ENCODE results near the gene MAP3K8. TPM values are rescaled to one million over a fixed set of nuclear protein-coding genes. Genes with fewer than 3 reads are reported as not detected.
A peak's percentile ranks its signal among the peaks of the same experiment; 100 is the strongest.

MAP3K8 gene
- total and polyA plus RNA-seq, 10 of the 15 experiments (the other 5 are each of a cell fraction or from before 2014, with no cell fraction given): 25.5 to 115 (median 40.2) TPM

DNA sequence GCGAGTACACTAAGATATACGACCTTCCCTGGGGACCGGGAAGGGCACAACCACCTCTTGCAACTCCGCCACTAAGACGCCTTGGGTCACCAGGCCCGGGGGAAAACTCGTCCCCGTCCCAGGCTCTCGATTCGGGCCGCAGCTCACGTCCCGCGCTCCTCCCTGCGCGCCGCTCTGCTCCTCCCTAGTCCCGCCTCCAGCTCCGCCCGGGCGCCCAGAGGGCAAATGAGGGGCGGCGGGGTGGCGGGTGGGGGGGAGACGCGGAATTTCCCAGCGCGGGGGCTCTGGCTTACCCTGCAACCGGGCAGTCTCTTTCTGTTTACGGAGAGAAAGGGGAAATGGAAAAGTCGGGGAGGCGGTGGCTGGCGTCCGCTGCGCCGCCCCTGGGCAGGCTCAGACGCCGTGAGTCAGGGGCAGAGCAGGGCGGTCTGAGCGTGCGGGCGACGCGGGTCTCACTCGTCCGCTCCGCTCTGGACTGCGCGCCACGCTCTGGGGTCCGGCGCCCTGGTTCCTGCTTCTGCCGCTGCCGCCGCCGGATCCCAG, at the start of gene MAP3K8 (continued):
- TF ChIP-seq, protein P1, sequence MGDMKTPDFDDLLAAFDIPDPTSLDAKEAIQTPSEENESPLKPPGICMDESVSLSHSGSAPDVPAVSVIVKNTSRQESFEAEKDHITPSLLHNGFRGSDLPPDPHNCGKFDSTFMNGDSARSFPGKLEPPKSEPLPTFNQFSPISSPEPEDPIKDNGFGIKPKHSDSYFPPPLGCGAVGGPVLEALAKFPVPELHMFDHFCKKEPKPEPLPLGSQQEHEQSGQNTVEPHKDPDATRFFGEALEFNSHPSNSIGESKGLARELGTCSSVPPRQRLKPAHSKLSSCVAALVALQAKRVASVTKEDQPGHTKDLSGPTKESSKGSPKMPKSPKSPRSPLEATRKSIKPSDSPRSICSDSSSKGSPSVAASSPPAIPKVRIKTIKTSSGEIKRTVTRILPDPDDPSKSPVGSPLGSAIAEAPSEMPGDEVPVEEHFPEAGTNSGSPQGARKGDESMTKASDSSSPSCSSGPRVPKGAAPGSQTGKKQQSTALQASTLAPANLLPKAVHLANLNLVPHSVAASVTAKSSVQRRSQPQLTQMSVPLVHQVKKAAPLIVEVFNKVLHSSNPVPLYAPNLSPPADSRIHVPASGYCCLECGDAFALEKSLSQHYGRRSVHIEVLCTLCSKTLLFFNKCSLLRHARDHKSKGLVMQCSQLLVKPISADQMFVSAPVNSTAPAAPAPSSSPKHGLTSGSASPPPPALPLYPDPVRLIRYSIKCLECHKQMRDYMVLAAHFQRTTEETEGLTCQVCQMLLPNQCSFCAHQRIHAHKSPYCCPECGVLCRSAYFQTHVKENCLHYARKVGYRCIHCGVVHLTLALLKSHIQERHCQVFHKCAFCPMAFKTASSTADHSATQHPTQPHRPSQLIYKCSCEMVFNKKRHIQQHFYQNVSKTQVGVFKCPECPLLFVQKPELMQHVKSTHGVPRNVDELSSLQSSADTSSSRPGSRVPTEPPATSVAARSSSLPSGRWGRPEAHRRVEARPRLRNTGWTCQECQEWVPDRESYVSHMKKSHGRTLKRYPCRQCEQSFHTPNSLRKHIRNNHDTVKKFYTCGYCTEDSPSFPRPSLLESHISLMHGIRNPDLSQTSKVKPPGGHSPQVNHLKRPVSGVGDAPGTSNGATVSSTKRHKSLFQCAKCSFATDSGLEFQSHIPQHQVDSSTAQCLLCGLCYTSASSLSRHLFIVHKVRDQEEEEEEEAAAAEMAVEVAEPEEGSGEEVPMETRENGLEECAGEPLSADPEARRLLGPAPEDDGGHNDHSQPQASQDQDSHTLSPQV (IDR thresholded peaks at IDR 0.05): no peak
- TF ChIP-seq YY1 (IDR thresholded peaks at IDR 0.05; ENCODE audit: low read depth, low read length) (peak; percentile 16), MEF2B (IDR thresholded peaks at IDR 0.05; ENCODE audit: partially characterized antibody, poor library complexity, severe bottlenecking) (peak; percentile 93), EZH2 (IDR thresholded peaks at IDR 0.05; ENCODE audit: borderline replicate concordance, control insufficient read depth, low read depth, low read length) (no peak), TCF7 (IDR thresholded peaks at IDR 0.05; ENCODE audit: borderline replicate concordance) (no peak), SRF (IDR thresholded peaks at IDR 0.05; ENCODE audit: low read depth in 2 of 2, low read length in 2 of 2) (no peak), HDGF (IDR thresholded peaks at IDR 0.05) (peak; percentile 89), NFXL1 (IDR thresholded peaks at IDR 0.05; ENCODE audit: borderline replicate concordance) (peak; percentile 99), ZNF207 (IDR thresholded peaks at IDR 0.05; ENCODE audit: borderline replicate concordance) (peak; percentile 85; the same call in 1 of the 2 replicates), MYC (IDR thresholded peaks at IDR 0.05; ENCODE audit: insufficient read depth, insufficient read length, insufficient replicate concordance, low read length, severe bottlenecking) (no peak), CHD4 (IDR thresholded peaks at IDR 0.05) (no peak), POLR2A (IDR thresholded peaks at IDR 0.05; ENCODE audit: low read depth, low read length) (peak; percentile 82), MXI1 (IDR thresholded peaks at IDR 0.05; ENCODE audit: low read depth, low read length) (peak; percentile 41; the same call in 1 of the 2 replicates), SIX5 (IDR thresholded peaks at IDR 0.05; ENCODE audit: low read depth, low read length, severe bottlenecking) (no peak), RAD21 (IDR thresholded peaks at IDR 0.05; ENCODE audit: insufficient read depth, low read depth, low read length) (0 out of 2 replicates have a peak, but pooled peaks have one; percentile 11), LARP7 (IDR thresholded peaks at IDR 0.05) (no peak; the same call in 1 of the 2 replicates)
- TF ChIP-seq, protein P2, sequence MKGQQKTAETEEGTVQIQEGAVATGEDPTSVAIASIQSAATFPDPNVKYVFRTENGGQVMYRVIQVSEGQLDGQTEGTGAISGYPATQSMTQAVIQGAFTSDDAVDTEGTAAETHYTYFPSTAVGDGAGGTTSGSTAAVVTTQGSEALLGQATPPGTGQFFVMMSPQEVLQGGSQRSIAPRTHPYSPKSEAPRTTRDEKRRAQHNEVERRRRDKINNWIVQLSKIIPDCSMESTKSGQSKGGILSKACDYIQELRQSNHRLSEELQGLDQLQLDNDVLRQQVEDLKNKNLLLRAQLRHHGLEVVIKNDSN (IDR thresholded peaks at IDR 0.05; ENCODE audit: borderline replicate concordance, extremely low read length, insufficient read depth, low read depth, low read length): no peak
- TF ChIP-seq, protein P3, sequence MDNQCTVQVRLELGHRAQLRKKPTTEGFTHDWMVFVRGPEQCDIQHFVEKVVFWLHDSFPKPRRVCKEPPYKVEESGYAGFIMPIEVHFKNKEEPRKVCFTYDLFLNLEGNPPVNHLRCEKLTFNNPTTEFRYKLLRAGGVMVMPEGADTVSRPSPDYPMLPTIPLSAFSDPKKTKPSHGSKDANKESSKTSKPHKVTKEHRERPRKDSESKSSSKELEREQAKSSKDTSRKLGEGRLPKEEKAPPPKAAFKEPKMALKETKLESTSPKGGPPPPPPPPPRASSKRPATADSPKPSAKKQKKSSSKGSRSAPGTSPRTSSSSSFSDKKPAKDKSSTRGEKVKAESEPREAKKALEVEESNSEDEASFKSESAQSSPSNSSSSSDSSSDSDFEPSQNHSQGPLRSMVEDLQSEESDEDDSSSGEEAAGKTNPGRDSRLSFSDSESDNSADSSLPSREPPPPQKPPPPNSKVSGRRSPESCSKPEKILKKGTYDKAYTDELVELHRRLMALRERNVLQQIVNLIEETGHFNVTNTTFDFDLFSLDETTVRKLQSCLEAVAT (IDR thresholded peaks at IDR 0.05): 0 out of 2 replicates have a peak, but pooled peaks have one; percentile 10
- TF ChIP-seq, protein P4, sequence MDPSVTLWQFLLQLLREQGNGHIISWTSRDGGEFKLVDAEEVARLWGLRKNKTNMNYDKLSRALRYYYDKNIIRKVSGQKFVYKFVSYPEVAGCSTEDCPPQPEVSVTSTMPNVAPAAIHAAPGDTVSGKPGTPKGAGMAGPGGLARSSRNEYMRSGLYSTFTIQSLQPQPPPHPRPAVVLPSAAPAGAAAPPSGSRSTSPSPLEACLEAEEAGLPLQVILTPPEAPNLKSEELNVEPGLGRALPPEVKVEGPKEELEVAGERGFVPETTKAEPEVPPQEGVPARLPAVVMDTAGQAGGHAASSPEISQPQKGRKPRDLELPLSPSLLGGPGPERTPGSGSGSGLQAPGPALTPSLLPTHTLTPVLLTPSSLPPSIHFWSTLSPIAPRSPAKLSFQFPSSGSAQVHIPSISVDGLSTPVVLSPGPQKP (IDR thresholded peaks at IDR 0.05; ENCODE audit: low read depth, low read length): no peak
- TF ChIP-seq, protein P5, sequence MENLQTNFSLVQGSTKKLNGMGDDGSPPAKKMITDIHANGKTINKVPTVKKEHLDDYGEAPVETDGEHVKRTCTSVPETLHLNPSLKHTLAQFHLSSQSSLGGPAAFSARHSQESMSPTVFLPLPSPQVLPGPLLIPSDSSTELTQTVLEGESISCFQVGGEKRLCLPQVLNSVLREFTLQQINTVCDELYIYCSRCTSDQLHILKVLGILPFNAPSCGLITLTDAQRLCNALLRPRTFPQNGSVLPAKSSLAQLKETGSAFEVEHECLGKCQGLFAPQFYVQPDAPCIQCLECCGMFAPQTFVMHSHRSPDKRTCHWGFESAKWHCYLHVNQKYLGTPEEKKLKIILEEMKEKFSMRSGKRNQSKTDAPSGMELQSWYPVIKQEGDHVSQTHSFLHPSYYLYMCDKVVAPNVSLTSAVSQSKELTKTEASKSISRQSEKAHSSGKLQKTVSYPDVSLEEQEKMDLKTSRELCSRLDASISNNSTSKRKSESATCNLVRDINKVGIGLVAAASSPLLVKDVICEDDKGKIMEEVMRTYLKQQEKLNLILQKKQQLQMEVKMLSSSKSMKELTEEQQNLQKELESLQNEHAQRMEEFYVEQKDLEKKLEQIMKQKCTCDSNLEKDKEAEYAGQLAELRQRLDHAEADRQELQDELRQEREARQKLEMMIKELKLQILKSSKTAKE (IDR thresholded peaks at IDR 0.05; ENCODE audit: low read depth, poor library complexity, severe bottlenecking): no peak
